SK-N-SH (cell line): ENCODE data around the gene VWC2L. TPM values are rescaled to one million over a fixed set of nuclear protein-coding genes. Genes with fewer than 3 reads are reported as not detected.

Experiments used
- CTCF ChIA-PET: fragments of 300-600, 350-600 bp; formaldehyde crosslinking; extraction: SDS; loops from one replicate; lab custom pipeline; 2021; lab: Yijun Ruan, JAX
- POLR2A ChIA-PET: fragments of 350-600 bp; sonication (Branson Sonifier 250); formaldehyde crosslinking; extraction: SDS; loops from one replicate; lab custom pipeline; 2020; ENCODE audit warnings: antibody characterized with exemption, inconsistent platforms; lab: Yijun Ruan, JAX
- DNase-seq: peaks from one replicate; pipeline ENCODE4 v3.0.0; 2012
- H2AFZ ChIP-seq: fragments of 200-600 bp; sonication (generic); 2 replicates; pipeline ENCODE4 v1.8.1; 2016; ENCODE audit warnings: antibody characterized with exemption, mild to moderate bottlenecking, low read depth
- H3F3A ChIP-seq: fragments of 200-600 bp; sonication (generic); replicated peaks from 2 replicates; pipeline ENCODE3; 2016; ENCODE audit warnings: antibody characterized with exemption, mild to moderate bottlenecking; ENCODE audit not compliant: insufficient read depth
- H3K27ac ChIP-seq, 2 experiments: fragments of 200-500 bp in 1 of 2; fragments of 200-600 bp in 1 of 2; sonication (Bioruptor generic) in 1 of 2; sonication (generic), shearing (Covaris generic) in 1 of 2; 2 replicates each; pipeline versions ENCODE4 v1.5.1 to v1.6.1; 2014 to 2016; ENCODE audit warnings: low read depth in 2 of 2, inconsistent platforms in 1 of 2, low read length in 1 of 2, mild to moderate bottlenecking in 1 of 2, mixed read lengths in 1 of 2
- H3K27me3 ChIP-seq: fragments of 200-600 bp; sonication (generic), shearing (Covaris generic); 2 replicates; pipeline ENCODE4 v1.6.1; 2016; ENCODE audit warnings: mixed run types; ENCODE audit not compliant: insufficient read depth
- H3K36me3 ChIP-seq, 2 experiments: fragments of 200-500 bp in 1 of 2; fragments of 200-600 bp in 1 of 2; sonication (Bioruptor generic) in 1 of 2; sonication (generic) in 1 of 2; replicated peaks in 1 of 2; 2 replicates each; pipeline versions ENCODE3 to v1.5.1; 2014 to 2016; ENCODE audit warnings: low read length in 1 of 2, mild to moderate bottlenecking in 1 of 2; ENCODE audit not compliant: insufficient read depth in 2 of 2, control insufficient read depth in 1 of 2
- H3K4me1 ChIP-seq, 2 experiments: fragments of 200-500 bp in 1 of 2; fragments of 200-600 bp in 1 of 2; sonication (Bioruptor generic) in 1 of 2; sonication (generic), shearing (Covaris generic) in 1 of 2; 2 replicates each; pipeline versions ENCODE4 v1.5.1 to v1.6.1; 2014 to 2016; ENCODE audit warnings: low read depth in 1 of 2, low read length in 1 of 2, mixed run types in 1 of 2; ENCODE audit not compliant: insufficient read depth in 2 of 2, control insufficient read depth in 1 of 2
- H3K4me2 ChIP-seq: fragments of 200-600 bp; sonication (generic), shearing (Covaris generic); 2 replicates; pipeline ENCODE4 v1.6.1; 2017; ENCODE audit warnings: mixed run types
- H3K4me3 ChIP-seq, 2 experiments: fragments of 200-500 bp in 1 of 2; fragments of 200-600 bp in 1 of 2; sonication (Bioruptor generic) in 1 of 2; sonication (generic), shearing (Covaris generic) in 1 of 2; 2 replicates each; pipeline versions ENCODE4 v1.5.1 to v1.8.1; 2014 to 2016; ENCODE audit warnings: low read depth in 2 of 2, inconsistent platforms in 1 of 2, low read length in 1 of 2, mild to moderate bottlenecking in 1 of 2, mixed read lengths in 1 of 2, moderate library complexity in 1 of 2
- H3K79me2 ChIP-seq: fragments of 200-600 bp; sonication (generic); 2 replicates; pipeline ENCODE4 v1.8.1; 2017; ENCODE audit warnings: mild to moderate bottlenecking; ENCODE audit not compliant: insufficient read depth
- H3K9ac ChIP-seq: fragments of 200-600 bp; sonication (generic); 2 replicates; pipeline ENCODE4 v1.6.1; 2017; ENCODE audit warnings: mixed run types
- H3K9me2 ChIP-seq: fragments of 200-600 bp; sonication (generic); 2 replicates; pipeline ENCODE4 v1.6.1; 2017; ENCODE audit warnings: mixed run types
- H3K9me3 ChIP-seq: fragments of 200-600 bp; sonication (generic); 2 replicates; pipeline ENCODE4 v1.6.1; 2017; ENCODE audit warnings: mixed run types, mild to moderate bottlenecking, moderate library complexity
- H4K20me1 ChIP-seq: fragments of 200-600 bp; sonication (generic); 2 replicates; pipeline ENCODE4 v1.6.1; 2017; ENCODE audit warnings: mild to moderate bottlenecking, mixed run types; ENCODE audit not compliant: insufficient read depth
- CHD2 ChIP-seq: fragments of 150-350 bp; IDR thresholded peaks from 2 replicates; pipeline ENCODE4 v1.6.1; 2018; ENCODE audit warnings: low read length; ENCODE audit not compliant: partially characterized antibody
- ELF1 ChIP-seq: IDR thresholded peaks from 2 replicates; pipeline ENCODE4 v1.4.0; 2012
- EP300 ChIP-seq, 2 experiments: IDR thresholded peaks; 2 replicates each; pipeline versions ENCODE4 v1.4.0 to v1.6.1; 2012; ENCODE audit warnings: borderline replicate concordance in 1 of 2, low read depth in 1 of 2, low read length in 1 of 2
- FOSL2 ChIP-seq: IDR thresholded peaks from 2 replicates; pipeline ENCODE4 v1.4.0; 2012; ENCODE audit warnings: low read depth, mild to moderate bottlenecking, moderate library complexity, borderline replicate concordance
- FOXJ3 ChIP-seq: sonication (generic); formaldehyde crosslinking; IDR thresholded peaks from 2 replicates; pipeline ENCODE4 v1.5.1; 2020; ENCODE audit warnings: mild to moderate bottlenecking, missing genetic modification reagents
- FOXM1 ChIP-seq: IDR thresholded peaks from 2 replicates; pipeline ENCODE4 v1.4.0; 2012; ENCODE audit warnings: low read depth, mild to moderate bottlenecking
- GABPA ChIP-seq: IDR thresholded peaks from 2 replicates; pipeline ENCODE4 v1.4.0; 2012; ENCODE audit warnings: low read depth, mild to moderate bottlenecking
- GATA2 ChIP-seq: sonication (generic); formaldehyde crosslinking; IDR thresholded peaks from 2 replicates; pipeline ENCODE4 v1.5.0; 2020; ENCODE audit warnings: mild to moderate bottlenecking, missing genetic modification reagents
- MEF2A ChIP-seq: IDR thresholded peaks from 2 replicates; pipeline ENCODE4 v1.4.0; 2012; ENCODE audit warnings: low read depth, borderline replicate concordance
- MXI1 ChIP-seq: IDR thresholded peaks from 2 replicates; pipeline ENCODE4 v1.6.1; 2012; ENCODE audit warnings: mild to moderate bottlenecking, low read depth, low read length, improper control_type of control experiment
- NRF1 ChIP-seq: IDR thresholded peaks from 2 replicates; pipeline ENCODE4 v1.6.1; 2012; ENCODE audit warnings: low read depth, mild to moderate bottlenecking, low read length
- POLR2AphosphoS5 ChIP-seq: IDR thresholded peaks from 2 replicates; pipeline ENCODE4 v1.6.1; 2012; ENCODE audit warnings: low read depth, low read length
- RAD21 ChIP-seq: IDR thresholded peaks from 2 replicates; pipeline ENCODE4 v1.6.1; 2012; ENCODE audit warnings: mild to moderate bottlenecking, low read length
- RCOR1 ChIP-seq: fragments of 150-350 bp; IDR thresholded peaks from 2 replicates; pipeline ENCODE4 v1.6.1; 2017; ENCODE audit warnings: antibody characterized with exemption, low read length
- REST ChIP-seq: IDR thresholded peaks from 2 replicates; pipeline ENCODE4 v1.6.1; 2012; ENCODE audit warnings: mild to moderate bottlenecking, low read depth, low read length, moderate library complexity
- RFX5 ChIP-seq: IDR thresholded peaks from 2 replicates; pipeline ENCODE4 v1.6.1; 2012; ENCODE audit warnings: mild to moderate bottlenecking, improper control_type of control experiment, low read length
- RXRA ChIP-seq: IDR thresholded peaks from 2 replicates; pipeline ENCODE4 v1.4.0; 2012; ENCODE audit warnings: low read depth, mild to moderate bottlenecking, borderline replicate concordance
- SIN3A ChIP-seq: IDR thresholded peaks from 2 replicates; pipeline ENCODE4 v1.6.1; 2012; ENCODE audit warnings: low read depth, mild to moderate bottlenecking, low read length, moderate library complexity, borderline replicate concordance
- SMC3 ChIP-seq: IDR thresholded peaks from 2 replicates; pipeline ENCODE4 v1.6.1; 2012; ENCODE audit warnings: low read depth, low read length, improper control_type of control experiment
- TAF1 ChIP-seq: IDR thresholded peaks from 2 replicates; pipeline ENCODE4 v1.6.1; 2012; ENCODE audit warnings: low read depth, mild to moderate bottlenecking, low read length, moderate library complexity, borderline replicate concordance
- USF1 ChIP-seq: IDR thresholded peaks from 2 replicates; pipeline ENCODE4 v1.4.0; 2012; ENCODE audit warnings: low read depth, borderline replicate concordance
- USF2 ChIP-seq: fragments of 150-350 bp; IDR thresholded peaks from 2 replicates; pipeline ENCODE4 v1.6.1; 2017; ENCODE audit warnings: antibody characterized with exemption, low read length, low read depth, borderline replicate concordance
- YY1 ChIP-seq: IDR thresholded peaks from 2 replicates; pipeline ENCODE4 v1.4.0; 2012; ENCODE audit warnings: low read depth, mild to moderate bottlenecking
- ZBTB33 ChIP-seq: IDR thresholded peaks from 2 replicates; pipeline ENCODE4 v1.4.0; 2012; ENCODE audit warnings: low read depth, borderline replicate concordance
- WGBS: methylation state at CpG from one replicate; pipeline ENCODE4 v1.1.6; 2017; ENCODE audit warnings: low lambda C conversion rate; 5-methylcytosine and 5-hydroxymethylcytosine counted together
- polyA plus RNA-seq, 3 experiments: library from polyadenylated mRNA; depleted of rRNA; stranded (reverse); fragments of >200 nt; gene quantifications; 2 replicates each; pipeline ENCODE4 v1.2.3, GENCODE V29; 2012

VWC2L gene
- polyA plus RNA-seq, 1 of the 3 experiments (the other 2 are of a cell fraction): not detected

GRCh38 chr2:214492152-214492551 lies 81.3 kb downstream of the VWC2L start:
- Histone ChIP-seq H3K9me3 (no peaks in the 10 kb centered on the region), H3F3A (no peaks in the 10 kb centered on the region), H3K27me3 (no peaks in the 10 kb centered on the region), H3K9ac (no peak overlapping the region), H3K79me2 (no peaks in the 10 kb centered on the region), H3K4me2 (no peak overlapping the region), H3K36me3 (no peaks in the 10 kb centered on the region), H3K4me1 (no peaks in the 10 kb centered on the region), H2AFZ (no peak overlapping the region), H4K20me1 (no peaks in the 10 kb centered on the region), H3K9me2 (no peaks in the 10 kb centered on the region), H3K27ac (no peak overlapping the region), H3K4me3 (no peak overlapping the region)
- POLR2A ChIA-PET: no interaction called here
- 65% methylated on average over 3 of the region's 3 CpGs for WGBS
- TF ChIP-seq MXI1: no peak
- TF ChIP-seq GABPA: no peak
- TF ChIP-seq CHD2: no peak
- no peak for TF ChIP-seq USF1
- no peak for TF ChIP-seq FOXJ3 (CRISPR knock-in tag)
- TF ChIP-seq YY1: no peak
- TF ChIP-seq ELF1: no peak
- TF ChIP-seq POLR2AphosphoS5: no peak
- no peak for TF ChIP-seq RAD21
- no peak for TF ChIP-seq GATA2 (CRISPR knock-in tag)
- TF ChIP-seq FOXM1: no peak
- no peak for TF ChIP-seq RXRA
- TF ChIP-seq EP300 (IDR thresholded peaks at IDR 0.05; ENCODE audit: borderline replicate concordance in 1 of 2, low read depth in 1 of 2, low read length in 1 of 2): no peak
- no peak for TF ChIP-seq SIN3A
- no peak for TF ChIP-seq SMC3
- no peak for TF ChIP-seq NRF1
- TF ChIP-seq MEF2A: no peak
- no peak for TF ChIP-seq USF2
- TF ChIP-seq RCOR1: no peak
- no peak for TF ChIP-seq TAF1
- CTCF ChIA-PET: interaction anchor here (0.6 kb wide), 1 partner anchor 1646 kb away, joined by 3 read pairs; no protein-coding TSS in a partner anchor
- no peak for DNase-seq

GRCh38 chr2:214492608-214493007 lies 81.8 kb downstream of the VWC2L start:
- Histone ChIP-seq H3K9me3 (no peaks in the 10 kb centered on the region), H3K27ac (no peak overlapping the region), H3K9ac (no peak overlapping the region), H3K36me3 (no peaks in the 10 kb centered on the region), H4K20me1 (no peaks in the 10 kb centered on the region), H3K79me2 (no peaks in the 10 kb centered on the region), H3F3A (no peaks in the 10 kb centered on the region), H3K4me2 (no peak overlapping the region), H3K9me2 (no peaks in the 10 kb centered on the region), H3K4me3 (no peak overlapping the region), H3K4me1 (no peaks in the 10 kb centered on the region), H3K27me3 (no peaks in the 10 kb centered on the region), H2AFZ (no peak overlapping the region)
- no peak for DNase-seq
- CTCF ChIA-PET: no interaction called here
- POLR2A ChIA-PET: no interaction called here
- 53% methylated on average over 2 of the region's 2 CpGs for WGBS
- TF ChIP-seq RCOR1 (no peak), RFX5 (no peak), ZBTB33 (no peak), REST (no peak), CHD2 (no peak), GABPA (no peak), NRF1 (no peak), FOSL2 (no peak), GATA2 (CRISPR knock-in tag) (no peak)
